OCI-LY1 (cell line): Measurements from ENCODE around the gene ENO4.

ENCODE experiments used
- H2AFZ ChIP-seq: fragments of 200-600 bp; sonication (generic), shearing (Covaris generic); 2 replicates; pipeline ENCODE4 v1.6.0; 2014; ENCODE audit warnings: antibody characterized with exemption, mild to moderate bottlenecking, low read length
- H3F3A ChIP-seq: fragments of 200-600 bp; sonication (generic), shearing (Covaris generic); 2 replicates; pipeline ENCODE4 v1.6.0; 2014; ENCODE audit warnings: mild to moderate bottlenecking, antibody characterized with exemption, low read length, moderate library complexity; ENCODE audit not compliant: insufficient read depth
- H3K27ac ChIP-seq: fragments of 200-600 bp; sonication (generic); 2 replicates; pipeline ENCODE4 v1.5.1; 2014; ENCODE audit warnings: low read length, mixed run types, mild to moderate bottlenecking, low read depth; ENCODE audit not compliant: poor library complexity, severe bottlenecking
- H3K27me3 ChIP-seq: fragments of 200-600 bp; sonication (generic); 2 replicates; pipeline ENCODE4 v1.6.0; 2014; ENCODE audit warnings: antibody characterized with exemption, mild to moderate bottlenecking, low read length, moderate library complexity; ENCODE audit not compliant: insufficient read depth
- H3K36me3 ChIP-seq: fragments of 200-600 bp; sonication (generic); 2 replicates; pipeline ENCODE4 v1.6.1; 2014; ENCODE audit warnings: mild to moderate bottlenecking, antibody characterized with exemption, low read length, moderate library complexity, mixed read lengths; ENCODE audit not compliant: insufficient read depth
- H3K4me1 ChIP-seq: fragments of 200-600 bp; sonication (generic); 2 replicates; pipeline ENCODE4 v1.5.1; 2014; ENCODE audit warnings: mild to moderate bottlenecking, low read length, moderate library complexity; ENCODE audit not compliant: insufficient read depth, severe bottlenecking
- H3K4me2 ChIP-seq: fragments of 200-600 bp; sonication (generic), shearing (Covaris generic); 2 replicates; pipeline ENCODE4 v1.6.1; 2014; ENCODE audit warnings: low read length
- H3K4me3 ChIP-seq: fragments of 200-600 bp; sonication (generic); 2 replicates; pipeline ENCODE4 v1.5.1; 2014; ENCODE audit warnings: low read length, low read depth, mild to moderate bottlenecking, mixed read lengths; ENCODE audit not compliant: poor library complexity, severe bottlenecking
- H3K79me2 ChIP-seq: fragments of 200-600 bp; shearing (Covaris generic); 2 replicates; pipeline ENCODE4 v1.6.1; 2016; ENCODE audit warnings: mixed run types, low read length, mixed read lengths; ENCODE audit not compliant: insufficient read depth
- H3K9ac ChIP-seq: fragments of 200-600 bp; sonication (generic), shearing (Covaris generic); 2 replicates; pipeline ENCODE4 v1.6.1; 2014; ENCODE audit warnings: mild to moderate bottlenecking, low read length, mixed read lengths
- H3K9me2 ChIP-seq: fragments of 200-600 bp; sonication (generic), shearing (Covaris generic); 2 replicates; pipeline ENCODE4 v1.6.1; 2014; ENCODE audit warnings: low read depth, mild to moderate bottlenecking, low read length, mixed read lengths
- H3K9me3 ChIP-seq: fragments of 200-600 bp; shearing (Covaris generic); 2 replicates; pipeline ENCODE4 v1.6.1; 2014; ENCODE audit warnings: low read length, mixed read lengths
- H4K20me1 ChIP-seq: fragments of 200-600 bp; sonication (generic), shearing (Covaris generic); 2 replicates; pipeline ENCODE4 v1.6.0; 2016; ENCODE audit warnings: mild to moderate bottlenecking, low read length; ENCODE audit not compliant: insufficient read depth
- EZH2 ChIP-seq: fragments of 200-600 bp; sonication (generic), shearing (Covaris generic); IDR thresholded peaks from 2 replicates; pipeline ENCODE4 v1.8.0; 2017; ENCODE audit warnings: borderline replicate concordance, mixed run types, mild to moderate bottlenecking, antibody characterized with exemption, low read length, moderate library complexity, mixed read lengths
- TF ChIP-seq, protein P1 (sequence below): fragments of 200-600 bp; sonication (generic), shearing (Covaris generic); IDR thresholded peaks from 2 replicates; pipeline ENCODE4 v1.5.1; 2017; ENCODE audit warnings: mild to moderate bottlenecking, antibody characterized with exemption, low read length, moderate library complexity, mixed read lengths

The ENO4 gene

GRCh38 chr10:116870949-116871348 is 21.6 kb downstream of the ENO4 start:
- no peaks in the 10 kb centered on the region for H3K9me3 ChIP-seq
- no peak overlapping the region for H3K4me3 ChIP-seq
- H3K36me3 ChIP-seq = no peaks in the 10 kb centered on the region
- no peaks in the 10 kb centered on the region for H3F3A ChIP-seq
- no peaks in the 10 kb centered on the region for H4K20me1 ChIP-seq
- TF ChIP-seq, protein P1, sequence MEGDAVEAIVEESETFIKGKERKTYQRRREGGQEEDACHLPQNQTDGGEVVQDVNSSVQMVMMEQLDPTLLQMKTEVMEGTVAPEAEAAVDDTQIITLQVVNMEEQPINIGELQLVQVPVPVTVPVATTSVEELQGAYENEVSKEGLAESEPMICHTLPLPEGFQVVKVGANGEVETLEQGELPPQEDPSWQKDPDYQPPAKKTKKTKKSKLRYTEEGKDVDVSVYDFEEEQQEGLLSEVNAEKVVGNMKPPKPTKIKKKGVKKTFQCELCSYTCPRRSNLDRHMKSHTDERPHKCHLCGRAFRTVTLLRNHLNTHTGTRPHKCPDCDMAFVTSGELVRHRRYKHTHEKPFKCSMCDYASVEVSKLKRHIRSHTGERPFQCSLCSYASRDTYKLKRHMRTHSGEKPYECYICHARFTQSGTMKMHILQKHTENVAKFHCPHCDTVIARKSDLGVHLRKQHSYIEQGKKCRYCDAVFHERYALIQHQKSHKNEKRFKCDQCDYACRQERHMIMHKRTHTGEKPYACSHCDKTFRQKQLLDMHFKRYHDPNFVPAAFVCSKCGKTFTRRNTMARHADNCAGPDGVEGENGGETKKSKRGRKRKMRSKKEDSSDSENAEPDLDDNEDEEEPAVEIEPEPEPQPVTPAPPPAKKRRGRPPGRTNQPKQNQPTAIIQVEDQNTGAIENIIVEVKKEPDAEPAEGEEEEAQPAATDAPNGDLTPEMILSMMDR = no peak
- TF ChIP-seq EZH2 = no peak
- H3K27ac ChIP-seq = no peak overlapping the region
- H3K4me2 ChIP-seq = no peak overlapping the region
- H3K9ac ChIP-seq = no peak overlapping the region
- no peaks in the 10 kb centered on the region for H3K79me2 ChIP-seq
- H3K27me3 ChIP-seq = no peaks in the 10 kb centered on the region; the same call in 1 of the 2 replicates
- no peaks in the 10 kb centered on the region for H3K4me1 ChIP-seq
- no peaks in the 10 kb centered on the region for H3K9me2 ChIP-seq
- H2AFZ ChIP-seq = no peak overlapping the region

DNA sequence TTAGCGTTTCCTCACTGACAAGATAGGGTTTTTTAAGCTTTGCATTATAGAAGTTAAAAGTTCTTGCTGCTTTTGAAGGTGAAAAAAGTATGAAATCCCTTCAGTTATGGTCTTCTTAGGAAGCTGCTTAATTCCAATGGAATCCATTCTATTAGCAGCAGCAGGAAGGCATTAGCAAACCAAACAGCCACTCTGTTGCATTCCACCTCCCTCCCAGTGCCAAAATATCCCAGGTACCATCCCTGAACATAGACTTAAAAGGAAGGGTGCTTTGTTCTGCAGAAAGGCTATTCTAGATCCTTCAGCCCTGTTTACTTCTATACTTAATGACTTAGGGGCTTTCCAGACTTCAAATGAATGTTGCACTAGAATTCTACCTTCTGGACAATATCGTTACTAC is 23.8 kb downstream of the ENO4 start:
- TF ChIP-seq, protein P1 = no peak
- TF ChIP-seq EZH2 = no peak
- no peaks in the 10 kb centered on the region for H3K9me2 ChIP-seq
- no peaks in the 10 kb centered on the region for H3K36me3 ChIP-seq
- H3K9ac ChIP-seq = no peak overlapping the region
- H3K79me2 ChIP-seq = no peaks in the 10 kb centered on the region
- H3F3A ChIP-seq = no peaks in the 10 kb centered on the region
- H3K4me3 ChIP-seq = no peak overlapping the region
- no peaks in the 10 kb centered on the region for H4K20me1 ChIP-seq
- H3K4me2 ChIP-seq = no peak overlapping the region
- no peak overlapping the region for H2AFZ ChIP-seq
- no peaks in the 10 kb centered on the region; the same call in 1 of the 2 replicates for H3K27me3 ChIP-seq
- no peak overlapping the region for H3K27ac ChIP-seq
- H3K9me3 ChIP-seq = no peaks in the 10 kb centered on the region
- H3K4me1 ChIP-seq = no peaks in the 10 kb centered on the region

GRCh38 chr10:116875897-116876296 is 26.6 kb downstream of the ENO4 start:
- Histone ChIP-seq H3K36me3 (no peaks in the 10 kb centered on the region), H3K9me3 (no peaks in the 10 kb centered on the region), H3K27me3 (no peaks in the 10 kb centered on the region; the same call in 1 of the 2 replicates), H3F3A (no peaks in the 10 kb centered on the region), H3K9ac (no peak overlapping the region), H4K20me1 (no peaks in the 10 kb centered on the region), H3K79me2 (no peaks in the 10 kb centered on the region), H3K4me3 (no peak overlapping the region), H3K27ac (no peak overlapping the region), H3K9me2 (no peaks in the 10 kb centered on the region), H2AFZ (no peak overlapping the region), H3K4me2 (no peak overlapping the region), H3K4me1 (no peaks in the 10 kb centered on the region)
- TF ChIP-seq, protein P1 = no peak
- TF ChIP-seq EZH2 = no peak
